EH (cell line): ENCODE results near the gene KNDC1.
"Not testable (repeated sequence)": the region's sequence is repeated elsewhere in the genome, so short reads cannot be mapped to it uniquely, and the experiment has no call there.

Source experiments
- DNase-seq: peaks from one replicate; pipeline ENCODE4 v3.0.0-alpha.2; 2015; ENCODE audit warnings: low read depth

Gene KNDC1

GRCh38 chr10:133221756-133222155, 61.7 kb downstream of the KNDC1 start:
- not testable (repeated sequence) for DNase-seq

DNA sequence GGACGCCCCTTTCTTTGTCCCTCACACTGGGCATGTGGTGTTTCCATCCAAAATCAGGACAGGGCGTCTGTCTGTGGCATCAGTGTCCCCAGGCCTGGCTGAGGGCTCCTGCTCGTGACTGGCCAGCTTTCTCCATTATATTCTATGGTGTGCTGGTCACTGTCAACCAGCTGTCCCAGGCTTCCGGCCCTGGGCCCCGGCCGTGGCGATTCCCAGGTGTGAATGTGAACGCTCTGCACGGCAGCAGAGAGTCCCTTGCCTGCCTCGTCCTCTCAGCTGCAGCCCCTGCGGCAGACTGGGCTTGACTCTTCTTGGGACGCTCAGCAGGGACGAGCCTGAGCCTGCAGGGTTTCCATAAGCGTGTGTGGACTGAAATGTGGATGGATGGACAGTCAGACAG, 64.1 kb downstream of the KNDC1 start:
- no peak for DNase-seq

DNA sequence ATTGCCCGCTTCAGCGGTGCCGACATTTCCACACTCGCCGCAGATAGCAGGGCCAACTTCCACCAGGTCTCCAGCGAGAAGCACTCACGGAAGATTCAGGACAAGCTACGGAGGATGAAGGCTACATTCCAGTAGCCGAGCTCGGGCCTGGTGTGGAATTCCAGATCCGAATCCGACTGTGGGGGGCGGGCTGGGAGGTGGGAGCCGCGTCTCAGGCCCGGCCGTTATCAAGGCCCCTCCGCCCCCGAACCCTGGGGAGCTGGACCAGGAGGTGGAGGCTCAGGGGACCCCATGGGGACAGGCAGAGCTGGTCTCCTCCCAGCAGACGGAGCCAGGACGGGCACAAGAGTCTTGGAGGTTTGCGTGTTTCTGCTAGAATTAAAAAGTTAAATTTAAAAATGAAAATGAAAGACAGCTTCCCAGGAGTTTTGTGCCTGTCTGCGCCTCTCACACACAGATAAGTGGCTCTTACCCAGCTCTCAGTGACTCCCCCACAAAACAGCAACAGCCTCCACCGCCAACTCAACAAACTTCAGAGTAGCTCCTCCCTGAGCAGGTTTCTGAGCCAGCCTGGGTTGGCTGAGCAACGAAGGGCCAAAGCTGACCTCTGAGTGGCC, 64.8 kb downstream of the KNDC1 start:
- DNase-seq = no peak

DNA sequence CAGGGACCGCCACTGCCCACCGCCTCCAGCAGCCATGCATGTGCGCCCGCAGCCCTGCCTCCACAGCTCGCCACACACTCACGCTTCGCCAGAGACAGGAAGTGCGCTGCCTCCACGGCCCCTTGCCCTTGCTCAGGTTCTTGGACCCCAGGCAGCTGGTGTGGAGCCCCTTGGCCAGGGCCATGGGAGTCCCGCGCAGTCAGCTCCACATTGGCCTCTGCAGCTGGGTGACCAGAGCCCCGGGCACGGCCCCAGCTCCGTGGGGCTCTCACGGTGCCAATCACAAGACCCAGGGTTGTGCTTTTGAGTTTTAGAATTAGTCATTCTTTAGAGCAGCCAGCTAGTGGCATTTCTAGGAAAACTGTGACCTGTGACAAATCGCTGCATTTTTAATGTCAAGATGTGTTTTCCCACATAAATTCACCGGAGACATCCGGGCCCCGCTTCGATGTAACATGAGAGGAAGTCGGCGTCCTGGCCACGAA, 65.7 kb downstream of the KNDC1 start:
- DNase-seq = no peak

- DNase-seq = no peak
These were observed 66.3 kb downstream of the KNDC1 start for GRCh38 chr10:133226251-133226808.

GRCh38 chr10:133227256-133227655, 67.2 kb downstream of the KNDC1 start:
- DNase-seq = no peak

DNA sequence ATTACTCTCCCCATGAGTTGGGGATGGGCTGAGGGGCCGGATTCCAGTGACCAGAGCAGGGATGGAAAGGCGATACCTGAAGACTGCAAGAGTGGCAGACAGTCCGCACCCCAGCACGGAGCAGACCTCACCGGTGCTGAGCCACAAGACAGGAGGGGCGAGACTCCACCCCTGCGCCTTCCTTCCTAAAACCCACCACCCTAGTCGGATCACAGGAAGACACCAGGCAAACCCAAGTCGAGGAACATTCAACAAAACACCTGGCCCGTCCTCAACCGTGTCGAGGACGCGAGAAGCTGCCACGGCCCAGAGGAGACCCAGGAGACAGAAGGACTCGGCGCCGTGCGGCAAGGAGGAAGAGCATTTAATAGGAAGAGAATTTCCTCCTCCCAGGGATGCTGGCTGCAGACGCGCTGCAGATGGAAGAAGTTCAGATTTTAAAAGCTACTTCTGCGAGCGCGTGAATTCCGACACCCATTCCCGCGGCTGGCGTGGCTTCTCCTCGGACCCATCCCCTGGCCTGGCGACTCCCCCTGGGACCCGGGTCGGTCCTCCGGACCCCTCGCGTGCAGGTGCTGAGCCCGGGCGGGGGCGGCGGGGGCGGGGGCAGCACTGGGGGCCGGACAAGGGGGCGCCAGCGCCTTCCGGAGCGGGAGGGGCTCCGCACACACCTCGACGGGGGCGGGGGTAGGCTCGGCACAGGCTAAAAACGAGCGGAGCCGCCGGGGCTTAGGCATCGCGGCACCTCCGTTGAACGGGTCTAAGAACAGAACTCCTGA, 69.4 kb downstream of the KNDC1 start:
- DNase-seq = no peak

DNA sequence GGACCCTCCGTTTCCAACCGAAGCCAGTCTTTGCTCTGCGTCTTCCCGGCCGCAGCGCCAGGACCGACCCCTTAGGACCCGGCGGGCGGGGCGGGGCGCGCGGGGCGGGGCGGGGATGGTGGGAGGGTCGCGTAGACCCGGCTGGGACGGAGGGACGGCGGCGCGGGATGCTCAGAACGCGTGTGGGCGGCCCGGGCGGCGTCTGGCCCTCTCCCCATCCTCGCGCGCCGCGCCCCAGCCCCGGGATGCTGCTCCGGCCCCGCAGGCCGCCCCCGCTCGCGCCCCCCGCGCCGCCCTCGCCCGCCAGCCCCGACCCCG, 70.0 kb downstream of the KNDC1 start, which contains the start of gene UTF1:
TSS of gene UTF1 (plus strand) at position 174 of the 318 bp plus-strand sequence. CDS start at position 246, 72 bp downstream.
- no peak for DNase-seq

GRCh38 chr10:133230387-133231195, 70.6 kb downstream of the KNDC1 start:
- DNase-seq = no peak

GRCh38 chr10:133231244-133231945, 71.4 kb downstream of the KNDC1 start:
- no peak for DNase-seq

GRCh38 chr10:133231946-133232574, 72.0 kb downstream of the KNDC1 start:
- no peak for DNase-seq

GRCh38 chr10:133234796-133235195, 74.8 kb downstream of the KNDC1 start:
- not testable (repeated sequence) for DNase-seq

- DNase-seq = no peak
These were observed 75.3 kb downstream of the KNDC1 start for GRCh38 chr10:133235265-133235855.

GRCh38 chr10:133235932-133236331, 75.9 kb downstream of the KNDC1 start:
- no peak for DNase-seq

GRCh38 chr10:133236401-133237240, 76.6 kb downstream of the KNDC1 start:
- no peak for DNase-seq

DNA sequence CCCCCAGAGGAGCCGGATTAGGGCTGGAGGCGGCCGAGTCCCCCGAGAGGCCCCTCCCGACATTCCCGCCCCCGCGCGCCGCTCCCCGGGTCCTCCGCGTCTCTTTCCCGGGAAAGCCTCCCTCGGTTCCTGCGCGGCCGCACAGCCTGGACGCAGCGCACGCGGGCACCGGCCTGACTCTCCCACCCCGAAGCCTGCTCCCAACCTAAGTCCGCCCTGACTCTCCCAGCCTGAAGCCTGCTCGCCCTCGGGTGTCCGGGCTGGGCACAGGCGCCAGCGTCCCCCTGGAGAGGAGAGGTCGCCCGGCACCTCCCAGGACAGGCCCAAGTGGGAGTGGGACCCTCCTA, 77.2 kb downstream of the KNDC1 start:
- DNase-seq = no peak

DNA sequence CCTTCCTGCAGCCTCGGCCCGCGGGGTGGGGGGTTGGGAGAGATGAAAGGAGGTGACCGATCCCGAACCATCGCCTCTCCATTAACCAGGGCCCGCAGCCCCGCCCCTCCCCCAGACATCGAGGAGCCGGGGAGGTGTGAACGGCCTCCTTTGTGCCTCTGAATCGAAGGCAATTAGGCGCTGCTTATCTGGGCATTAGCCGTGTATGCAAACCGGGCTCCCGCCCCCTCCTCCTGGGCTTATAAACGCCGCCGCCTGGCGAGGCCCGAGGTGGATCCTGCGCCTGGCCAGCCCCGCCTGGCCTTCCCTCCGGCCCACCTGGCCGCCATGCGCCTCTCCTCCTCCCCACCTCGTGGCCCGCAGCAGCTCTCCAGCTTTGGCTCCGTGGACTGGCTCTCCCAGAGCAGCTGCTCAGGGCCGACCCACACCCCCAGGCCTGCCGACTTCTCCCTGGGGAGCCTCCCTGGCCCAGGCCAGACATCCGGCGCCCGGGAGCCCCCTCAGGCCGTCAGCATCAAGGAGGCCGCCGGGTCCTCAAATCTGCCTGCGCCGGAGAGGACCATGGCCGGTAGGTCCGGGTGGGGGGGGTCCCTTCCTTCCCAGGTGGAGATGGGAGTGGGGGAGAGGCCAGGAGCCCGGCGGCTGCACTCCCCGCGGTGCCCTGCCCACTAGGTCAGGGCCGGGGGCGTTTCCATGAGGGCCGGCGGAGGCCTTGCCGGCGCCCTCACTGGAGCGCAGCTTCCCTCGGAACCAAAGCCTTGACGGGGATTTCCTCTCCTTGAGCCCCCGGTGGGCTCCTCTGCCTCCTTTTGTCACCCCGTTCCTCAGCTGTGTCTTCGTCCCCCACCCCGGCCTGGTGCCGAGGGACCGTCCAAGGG, 77.8 kb downstream of the KNDC1 start, which contains the start of gene VENTX:
TSS of gene VENTX (plus strand) at position 268 of the 878 bp plus-strand sequence. CDS start at position 328, 60 bp downstream.
- DNase-seq = no peak

DNA sequence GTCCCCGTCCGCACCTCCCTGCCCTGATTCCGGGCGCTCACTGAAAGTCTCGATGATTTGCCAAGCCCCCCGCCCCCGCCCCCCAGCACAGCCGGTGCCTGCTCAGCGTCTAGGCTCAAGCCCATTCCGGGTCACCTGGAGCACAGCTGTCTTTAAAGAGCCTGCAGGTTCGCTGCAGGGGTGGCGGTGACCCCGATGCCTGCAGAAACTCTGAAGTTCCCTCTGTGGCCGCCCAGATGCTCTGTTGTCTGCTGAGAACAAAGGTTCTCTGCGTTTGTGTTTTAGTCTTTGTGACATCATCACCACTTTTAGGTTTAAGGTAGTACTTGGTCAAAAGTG, 78.4 kb downstream of the KNDC1 start:
- DNase-seq = no peak

DNA sequence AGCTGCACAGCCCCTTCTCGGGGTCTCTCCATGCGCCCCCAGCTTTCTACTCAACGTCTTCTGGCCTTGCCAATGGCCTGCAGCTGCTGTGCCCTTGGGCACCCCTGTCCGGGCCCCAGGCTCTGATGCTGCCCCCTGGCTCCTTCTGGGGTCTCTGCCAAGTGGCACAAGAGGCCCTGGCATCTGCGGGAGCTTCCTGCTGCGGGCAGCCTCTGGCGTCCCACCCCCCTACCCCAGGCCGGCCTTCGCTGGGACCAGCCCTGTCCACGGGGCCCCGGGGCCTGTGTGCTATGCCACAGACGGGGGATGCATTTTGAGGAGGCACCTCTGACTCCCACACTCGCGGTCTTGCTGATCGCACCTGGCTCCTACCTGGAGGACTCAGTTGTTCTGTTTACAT, 80.0 kb downstream of the KNDC1 start:
- no peak for DNase-seq
